Measurements from ENCODE around the gene BACE2.
"Not testable (repeated sequence)": the region's sequence is repeated elsewhere in the genome, so short reads cannot be mapped to it uniquely, and the experiment has no call there.

The BACE2 gene

GRCh38 chr21:41283211-41283818 lies 115.4 kb downstream of the BACE2 start:
- DNase-seq, result peak in 1 of 2 experiments; percentile 34

- no peak for DNase-seq
These were observed 121.5 kb downstream of the BACE2 start for GRCh38 chr21:41289431-41289830.

GRCh38 chr21:41290106-41290799 lies 122.3 kb downstream of the BACE2 start:
- DNase-seq, result no peak

DNA sequence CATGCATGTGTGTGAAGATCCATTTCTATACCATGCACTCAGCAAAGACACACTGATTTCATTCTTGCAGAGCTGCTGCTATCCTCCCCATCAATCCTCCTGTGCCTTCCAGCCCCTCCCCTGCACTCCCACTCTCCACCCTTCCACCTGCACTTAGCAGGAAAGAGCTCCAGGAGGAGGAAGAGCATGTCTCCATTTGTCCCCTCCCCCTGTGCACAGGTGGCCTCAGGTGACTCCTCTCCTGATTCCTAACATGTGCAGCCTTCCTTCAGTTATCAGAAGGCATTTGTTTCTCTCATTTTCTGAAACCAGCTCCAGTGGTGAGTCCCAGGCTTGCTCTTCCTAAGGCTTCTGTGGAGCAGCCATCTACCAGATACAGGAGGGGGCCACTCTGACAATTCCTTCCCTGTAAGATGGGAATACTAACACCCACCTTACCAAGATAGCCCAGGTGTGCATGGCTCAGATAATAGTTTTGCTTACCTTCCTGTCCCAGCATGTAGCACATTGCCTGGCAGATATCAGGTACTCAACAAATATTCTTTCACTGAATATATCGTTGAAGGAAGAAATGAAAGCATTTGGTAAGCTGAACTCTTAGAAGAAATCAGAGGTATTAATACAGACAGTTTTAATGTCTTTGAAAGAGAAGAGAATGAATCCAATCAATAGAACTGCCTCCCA lies 126.7 kb downstream of the BACE2 start:
- DNase-seq, result no peak

DNA sequence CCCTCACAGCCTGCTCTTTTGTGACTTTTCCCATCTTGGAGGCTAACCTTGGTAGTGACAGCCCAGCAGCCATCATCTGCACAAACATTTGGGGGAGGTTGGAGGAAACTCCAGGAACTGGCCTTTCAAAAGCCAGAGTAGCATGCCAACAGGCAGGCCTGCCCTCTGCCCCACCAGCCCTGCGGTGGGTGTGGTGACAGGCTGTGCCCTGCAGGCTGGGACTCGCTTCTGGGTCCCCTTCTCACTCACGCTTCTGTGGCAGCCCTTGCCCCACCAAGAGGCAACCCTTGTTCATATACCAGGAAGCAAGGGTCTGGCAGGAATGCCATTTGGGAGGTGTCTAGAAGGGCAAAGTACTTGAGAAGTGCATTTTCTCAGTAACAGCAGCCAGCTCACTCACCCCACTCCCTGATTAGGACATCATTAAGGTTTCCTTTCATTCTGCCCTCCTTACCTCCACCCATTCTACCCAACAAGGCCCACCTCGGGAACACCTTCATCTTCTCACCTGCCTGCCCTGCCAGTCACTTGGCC lies 127.8 kb downstream of the BACE2 start:
- DNase-seq, result no peak

DNA sequence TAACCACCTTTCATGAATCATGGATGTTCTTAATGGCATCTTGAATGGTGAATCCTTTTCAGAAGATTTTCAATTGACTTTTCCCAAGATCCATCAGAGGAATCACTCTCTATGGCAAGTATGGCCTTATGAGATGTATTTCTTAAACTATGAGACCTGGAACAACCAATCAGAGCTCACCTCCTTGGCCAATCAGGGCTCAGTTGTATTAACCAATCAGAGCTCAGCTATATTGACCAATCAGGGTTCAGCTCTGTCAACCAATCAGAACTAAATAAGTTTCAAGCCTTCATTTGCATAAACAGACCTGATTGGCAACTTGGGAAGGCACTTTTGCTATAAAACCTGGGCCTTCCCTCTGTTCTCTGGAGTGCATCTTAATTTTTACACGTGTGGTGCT lies 135.0 kb downstream of the BACE2 start:
- no peak for DNase-seq

- DNase-seq, result no peak
These were observed 136.2 kb downstream of the BACE2 start for GRCh38 chr21:41304068-41304720.

DNA sequence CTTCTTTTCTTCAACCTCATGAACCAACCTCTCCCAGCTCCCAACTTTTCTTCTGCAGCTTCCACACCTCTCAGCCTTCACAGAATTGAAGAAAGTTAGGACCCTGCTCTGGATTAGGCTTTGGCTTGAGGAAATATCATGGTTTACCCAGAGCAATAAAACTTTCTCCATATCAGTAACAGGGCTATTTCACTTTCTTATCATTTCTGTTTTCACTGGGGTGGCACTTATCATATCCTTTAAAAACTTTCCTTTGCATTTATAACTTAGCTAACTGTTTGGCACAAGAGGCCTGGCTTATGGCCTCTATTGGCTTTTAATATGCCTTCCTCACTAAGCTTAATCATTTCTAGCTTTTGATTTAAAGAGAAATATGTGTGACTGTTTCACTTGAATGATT lies 139.3 kb downstream of the BACE2 start:
- DNase-seq, result no peak

DNA sequence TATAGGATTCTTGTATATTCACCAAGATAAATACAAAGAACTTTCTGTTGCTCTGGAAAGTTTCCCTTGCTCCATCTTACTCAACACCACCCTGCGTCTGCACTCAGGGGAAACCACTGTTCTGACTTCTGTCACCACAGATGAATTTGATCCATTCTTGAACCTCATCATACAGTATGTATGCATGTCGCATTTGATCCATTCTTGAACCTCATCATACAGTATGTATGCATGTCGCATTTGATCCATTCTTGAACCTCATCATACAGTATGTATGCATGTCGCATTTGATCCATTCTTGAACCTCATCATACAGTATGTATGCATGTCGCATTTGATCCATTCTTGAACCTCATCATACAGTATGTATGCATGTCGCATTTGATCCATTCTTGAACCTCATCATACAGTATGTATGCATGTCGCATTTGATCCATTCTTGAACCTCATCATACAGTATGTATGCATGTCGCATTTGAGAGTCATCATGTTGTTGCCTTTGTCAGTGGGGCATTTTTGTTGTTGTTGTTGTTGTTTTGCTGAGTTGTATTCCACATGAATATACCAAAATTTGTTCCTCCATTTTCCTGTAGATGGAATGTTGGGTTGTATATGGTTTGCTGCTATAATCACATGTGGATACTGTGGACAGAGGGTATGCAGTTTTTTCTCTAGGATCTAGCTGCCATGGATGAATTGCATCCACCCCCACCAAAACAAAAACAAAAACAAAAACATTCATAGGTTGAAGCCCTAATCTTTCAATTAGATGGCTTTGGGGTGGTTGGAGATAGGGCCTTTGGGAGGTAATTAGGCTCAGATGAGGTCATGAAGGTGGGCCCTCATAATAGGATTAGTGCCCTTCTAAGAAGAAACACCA lies 145.6 kb downstream of the BACE2 start:
- not testable (repeated sequence) for DNase-seq

DNA sequence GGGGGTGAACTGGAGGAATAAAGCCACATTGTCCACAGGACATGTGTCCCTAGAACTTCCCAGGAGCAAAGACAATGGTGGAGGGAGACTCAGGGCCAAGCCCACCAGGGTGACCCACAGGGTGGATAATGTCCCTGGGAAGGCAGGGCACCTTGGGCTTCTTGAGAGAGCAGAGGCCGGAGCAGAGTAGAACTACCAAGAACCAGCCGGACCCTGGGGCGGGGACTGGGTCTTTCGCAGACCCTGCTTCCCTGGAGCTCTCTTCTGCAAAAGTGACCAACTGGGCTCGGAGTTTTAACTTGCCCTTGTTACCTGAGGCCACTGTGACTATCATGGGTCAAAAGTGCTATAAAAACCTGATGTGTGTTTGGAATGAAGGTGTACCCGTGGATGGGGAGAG lies 147.8 kb downstream of the BACE2 start:
- no peak for DNase-seq

DNA sequence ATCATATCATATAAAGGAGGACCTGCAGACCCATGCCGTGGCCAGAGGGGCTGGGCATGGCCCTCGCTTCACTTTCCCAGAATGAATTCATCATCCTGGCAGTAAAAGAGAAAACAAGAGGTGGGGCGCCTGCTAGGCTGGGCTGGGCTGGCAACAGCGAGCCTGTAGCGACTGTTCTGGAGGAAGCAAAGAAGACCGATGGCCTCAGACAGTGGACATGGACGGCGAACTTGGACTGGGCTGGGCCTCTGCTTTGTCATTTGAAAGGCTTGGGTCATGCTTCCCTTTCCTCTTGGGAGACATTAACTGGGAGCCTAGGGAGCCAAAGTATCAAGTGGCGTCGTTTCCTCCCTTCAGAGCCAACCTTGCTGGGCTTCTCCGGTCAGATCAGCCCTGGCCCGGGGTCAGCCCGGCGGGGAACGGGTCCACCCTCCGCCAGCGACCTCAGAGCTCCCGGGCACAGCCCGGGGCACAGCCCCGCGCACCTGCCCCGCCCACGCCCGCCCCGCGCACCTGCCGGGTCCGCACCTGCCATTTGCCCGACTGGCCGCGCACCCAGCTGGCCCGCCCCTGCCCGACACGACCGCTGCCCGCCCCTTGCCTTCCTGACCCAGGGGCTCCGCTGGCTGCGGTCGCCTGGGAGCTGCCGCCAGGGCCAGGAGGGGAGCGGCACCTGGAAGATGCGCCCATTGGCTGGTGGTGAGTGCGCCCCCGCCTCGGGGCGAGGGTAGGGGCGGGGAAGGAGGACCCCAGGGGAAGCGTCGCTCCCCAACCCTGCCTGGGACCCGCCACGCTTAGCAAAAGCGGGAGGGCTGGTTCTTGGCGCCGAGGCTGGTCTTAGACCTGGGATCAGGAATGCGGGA lies 148.5 kb downstream of the BACE2 start, which contains the start of gene FAM3B:
Gene FAM3B, plus strand, starts transcription at position 602 of the 863 bp plus-strand sequence. Its CDS starts 79 bp downstream, at position 681.
- DNase-seq, result no peak

DNA sequence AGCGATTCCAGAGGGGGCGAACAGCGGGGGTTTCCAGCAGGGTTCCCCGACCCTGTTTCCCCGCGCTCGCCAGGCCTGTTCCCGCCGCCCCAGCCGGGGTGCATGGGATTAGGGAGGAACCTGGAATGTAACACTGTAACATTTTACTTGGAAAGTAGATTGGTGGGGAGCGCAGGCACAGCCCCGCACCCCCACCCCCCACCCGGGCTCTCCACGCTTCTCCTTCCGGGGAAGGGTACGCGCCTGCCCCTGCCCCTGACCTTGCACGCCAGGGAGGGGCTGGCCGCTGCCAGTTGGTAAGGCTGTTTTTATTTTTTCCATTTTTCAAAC lies 149.1 kb downstream of the BACE2 start:
- no peak for DNase-seq

DNA sequence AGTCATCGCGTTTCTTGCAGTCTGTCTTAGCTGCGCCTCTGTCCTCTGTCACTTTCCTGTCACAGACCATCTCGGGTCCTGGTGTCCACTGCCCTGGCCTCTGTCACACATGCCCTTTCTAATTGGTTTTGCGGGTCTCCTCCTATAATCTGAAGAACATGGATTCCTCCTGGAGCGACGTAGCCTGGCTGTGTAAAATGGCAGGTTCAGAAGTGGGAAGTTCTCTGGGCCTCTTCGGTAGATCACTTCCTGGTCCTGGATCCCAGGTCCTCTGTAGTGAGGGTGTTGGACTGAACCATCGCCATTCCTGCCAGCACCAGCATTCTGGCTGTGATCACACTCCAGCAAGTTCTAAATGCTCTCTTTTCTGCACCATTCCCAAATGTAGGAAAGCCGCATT lies 149.5 kb downstream of the BACE2 start:
- DNase-seq, result no peak

- no peak for DNase-seq
These were observed 150.3 kb downstream of the BACE2 start for GRCh38 chr21:41318218-41318617.

GRCh38 chr21:41319273-41319672 lies 151.3 kb downstream of the BACE2 start:
- no peak for DNase-seq

GRCh38 chr21:41321211-41321907 lies 153.4 kb downstream of the BACE2 start:
- peak in 1 of 2 experiments; percentile 21 for DNase-seq

DNA sequence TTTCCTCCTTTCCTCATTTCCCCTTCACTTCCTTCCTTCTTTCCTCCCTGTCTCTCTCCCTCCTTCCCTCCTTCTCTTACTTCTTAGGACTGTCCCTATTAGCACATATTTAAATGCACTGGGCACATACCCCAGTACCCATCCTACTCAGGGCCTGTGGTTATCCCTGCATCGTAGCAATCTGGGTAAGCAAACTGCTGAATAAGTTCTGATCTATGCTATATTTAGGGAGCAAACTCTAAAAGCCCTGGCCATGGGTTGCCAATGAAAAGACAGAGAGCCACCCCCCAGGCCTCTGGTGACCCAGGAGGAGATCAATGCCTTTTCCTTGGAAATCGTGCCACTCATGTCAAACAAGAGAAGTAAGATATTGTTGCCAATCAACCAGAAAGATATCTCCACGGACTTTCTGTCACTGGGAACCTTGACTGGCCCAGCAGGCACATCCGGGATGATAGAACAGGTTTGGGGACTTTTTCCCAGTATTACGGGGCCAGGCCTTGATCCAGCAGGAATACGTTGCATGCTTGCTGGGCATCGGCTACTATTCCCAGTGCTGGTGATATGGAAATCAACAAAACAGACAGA lies 154.0 kb downstream of the BACE2 start:
- no peak for DNase-seq

GRCh38 chr21:41322496-41323382 lies 154.8 kb downstream of the BACE2 start:
- DNase-seq, result no peak
